Endothelial cell (in vitro differentiated cells): ENCODE data around the gene IQSEC1. TPM values are rescaled to one million over a fixed set of nuclear protein-coding genes. Genes with fewer than 3 reads are reported as not detected.

Experiments used
- DNase-seq: peaks from one replicate; pipeline ENCODE4 v3.0.0; 2021; ENCODE audit warnings: low spot score
- H3K27ac Mint-ChIP-seq: one replicate; pipeline ENCODE4 v1.8.0; 2021; ENCODE audit warnings: mixed read lengths, inconsistent platforms; ENCODE audit not compliant: unreplicated experiment
- H3K27me3 Mint-ChIP-seq: one replicate; pipeline ENCODE4 v1.8.0; 2021; ENCODE audit warnings: mild to moderate bottlenecking, moderate library complexity, mixed read lengths, inconsistent platforms; ENCODE audit not compliant: unreplicated experiment
- H3K36me3 Mint-ChIP-seq: one replicate; pipeline ENCODE4 v1.8.0; 2021; ENCODE audit warnings: mild to moderate bottlenecking, low read depth, mixed read lengths, inconsistent platforms; ENCODE audit not compliant: unreplicated experiment
- H3K4me1 Mint-ChIP-seq: one replicate; pipeline ENCODE4 v1.8.0; 2021; ENCODE audit warnings: mild to moderate bottlenecking, mixed read lengths, inconsistent platforms; ENCODE audit not compliant: unreplicated experiment
- H3K4me3 Mint-ChIP-seq: one replicate; pipeline ENCODE4 v1.8.0; 2021; ENCODE audit warnings: mild to moderate bottlenecking, mixed read lengths, inconsistent platforms; ENCODE audit not compliant: unreplicated experiment
- H3K9me3 Mint-ChIP-seq: one replicate; pipeline ENCODE4 v1.8.0; 2021; ENCODE audit warnings: mixed read lengths, inconsistent platforms; ENCODE audit not compliant: unreplicated experiment
- total RNA-seq: library from RNA; stranded (reverse); fragmentation: NEBNext Ultra II Directional; extraction: Animal tissue kit (Norgen Biotek cat#: 25700); gene quantifications from one replicate; pipeline ENCODE4 v1.2.1, GENCODE V29; 2021; ENCODE audit not compliant: unreplicated experiment
- TF ChIP-seq, protein P1 (sequence below): fragments of 200-600 bp; sonication (generic); IDR thresholded peaks from one replicate; pipeline ENCODE4 v1.5.0; 2021; ENCODE audit warnings: antibody characterized with exemption; ENCODE audit not compliant: unreplicated experiment

IQSEC1 gene
- total RNA-seq, 1 donor from 2014 or later: 75.3 TPM

DNA sequence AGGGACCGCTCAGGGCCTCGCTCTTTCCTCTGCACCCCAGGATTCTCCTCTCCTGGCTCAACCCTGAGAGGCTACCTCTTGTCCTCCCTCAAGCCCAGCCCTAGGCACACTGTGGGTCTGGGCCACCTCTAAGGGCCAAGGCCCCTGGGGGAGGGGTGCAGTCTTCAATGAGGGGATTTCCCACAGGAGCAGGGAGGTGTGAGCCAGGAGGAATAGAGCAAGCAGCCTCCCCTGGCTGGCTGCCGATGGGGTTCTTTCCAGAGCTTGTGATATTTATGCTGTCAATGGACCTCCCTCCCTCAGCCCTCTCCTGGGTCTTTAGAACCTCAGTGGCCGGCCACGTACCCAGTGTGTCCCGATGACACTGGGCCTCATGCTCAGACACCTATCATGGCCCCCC, 132.4 kb downstream of the IQSEC1 start:
- Mint-ChIP-seq H3K27me3 (peaks cover 10% of the 10 kb centered on the region), H3K9me3 (no peaks in the 10 kb centered on the region), H3K27ac (no peak overlapping the region), H3K4me3 (no peak overlapping the region), H3K4me1 (peaks cover 6% of the 10 kb centered on the region), H3K36me3 (peaks cover 13% of the 10 kb centered on the region)
- TF ChIP-seq, protein P1, sequence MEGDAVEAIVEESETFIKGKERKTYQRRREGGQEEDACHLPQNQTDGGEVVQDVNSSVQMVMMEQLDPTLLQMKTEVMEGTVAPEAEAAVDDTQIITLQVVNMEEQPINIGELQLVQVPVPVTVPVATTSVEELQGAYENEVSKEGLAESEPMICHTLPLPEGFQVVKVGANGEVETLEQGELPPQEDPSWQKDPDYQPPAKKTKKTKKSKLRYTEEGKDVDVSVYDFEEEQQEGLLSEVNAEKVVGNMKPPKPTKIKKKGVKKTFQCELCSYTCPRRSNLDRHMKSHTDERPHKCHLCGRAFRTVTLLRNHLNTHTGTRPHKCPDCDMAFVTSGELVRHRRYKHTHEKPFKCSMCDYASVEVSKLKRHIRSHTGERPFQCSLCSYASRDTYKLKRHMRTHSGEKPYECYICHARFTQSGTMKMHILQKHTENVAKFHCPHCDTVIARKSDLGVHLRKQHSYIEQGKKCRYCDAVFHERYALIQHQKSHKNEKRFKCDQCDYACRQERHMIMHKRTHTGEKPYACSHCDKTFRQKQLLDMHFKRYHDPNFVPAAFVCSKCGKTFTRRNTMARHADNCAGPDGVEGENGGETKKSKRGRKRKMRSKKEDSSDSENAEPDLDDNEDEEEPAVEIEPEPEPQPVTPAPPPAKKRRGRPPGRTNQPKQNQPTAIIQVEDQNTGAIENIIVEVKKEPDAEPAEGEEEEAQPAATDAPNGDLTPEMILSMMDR: no peak
- no peak for DNase-seq

DNA sequence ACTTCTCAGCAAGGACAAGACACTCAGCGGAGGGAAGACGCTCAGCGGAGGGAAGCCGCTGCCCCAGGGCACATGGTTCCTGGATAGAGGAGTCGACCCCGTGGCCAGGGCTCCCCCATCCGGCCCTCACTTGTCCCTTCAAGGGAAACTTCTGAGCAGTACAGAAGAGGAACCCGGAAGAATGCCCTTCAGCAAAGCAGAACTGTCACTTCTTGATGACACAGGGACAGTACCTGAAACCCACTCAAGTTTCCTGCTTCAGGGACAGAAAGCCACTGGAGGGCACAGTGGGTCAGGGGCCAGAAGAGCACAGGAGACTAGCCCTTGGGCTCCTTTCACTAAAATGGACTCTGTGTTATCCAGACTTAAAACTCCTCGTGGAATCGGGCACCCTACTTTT, 134.1 kb downstream of the IQSEC1 start:
- no peak for DNase-seq
- H3K4me1 Mint-ChIP-seq: no peaks in the 10 kb centered on the region
- no peak overlapping the region for H3K4me3 Mint-ChIP-seq
- H3K9me3 Mint-ChIP-seq: no peaks in the 10 kb centered on the region
- H3K27ac Mint-ChIP-seq: no peak overlapping the region
- peaks cover 12% of the 10 kb centered on the region for H3K27me3 Mint-ChIP-seq
- peaks cover 17% of the 10 kb centered on the region for H3K36me3 Mint-ChIP-seq
- TF ChIP-seq, protein P1: no peak

DNA sequence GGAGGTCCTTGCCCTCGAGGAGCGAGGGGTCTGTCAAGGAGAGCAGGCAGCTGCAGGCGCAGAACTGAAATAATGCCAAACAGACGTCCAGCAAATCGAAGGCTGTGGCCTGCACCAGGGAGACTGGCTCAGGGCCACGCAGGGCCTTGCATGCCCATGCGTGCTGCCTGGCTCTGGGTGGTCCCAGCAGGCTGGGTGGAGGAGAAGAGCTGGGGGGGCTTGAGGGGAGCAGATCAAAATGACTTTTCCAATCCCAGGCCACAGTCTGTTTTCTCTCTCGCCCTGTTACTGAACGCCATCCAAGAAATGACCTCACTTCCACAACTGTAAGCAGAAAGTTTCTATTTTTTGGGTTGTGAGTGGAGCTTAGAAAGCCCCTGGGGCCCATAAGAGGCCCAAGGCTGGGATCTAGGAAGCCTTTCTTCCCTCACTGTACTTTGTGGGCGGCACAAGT, 134.9 kb downstream of the IQSEC1 start:
- Mint-ChIP-seq H3K36me3 (peaks cover 17% of the 10 kb centered on the region), H3K4me3 (no peak overlapping the region), H3K27me3 (peaks cover 12% of the 10 kb centered on the region), H3K4me1 (no peaks in the 10 kb centered on the region), H3K27ac (no peak overlapping the region), H3K9me3 (no peaks in the 10 kb centered on the region)
- TF ChIP-seq, protein P1: no peak
- no peak for DNase-seq

DNA sequence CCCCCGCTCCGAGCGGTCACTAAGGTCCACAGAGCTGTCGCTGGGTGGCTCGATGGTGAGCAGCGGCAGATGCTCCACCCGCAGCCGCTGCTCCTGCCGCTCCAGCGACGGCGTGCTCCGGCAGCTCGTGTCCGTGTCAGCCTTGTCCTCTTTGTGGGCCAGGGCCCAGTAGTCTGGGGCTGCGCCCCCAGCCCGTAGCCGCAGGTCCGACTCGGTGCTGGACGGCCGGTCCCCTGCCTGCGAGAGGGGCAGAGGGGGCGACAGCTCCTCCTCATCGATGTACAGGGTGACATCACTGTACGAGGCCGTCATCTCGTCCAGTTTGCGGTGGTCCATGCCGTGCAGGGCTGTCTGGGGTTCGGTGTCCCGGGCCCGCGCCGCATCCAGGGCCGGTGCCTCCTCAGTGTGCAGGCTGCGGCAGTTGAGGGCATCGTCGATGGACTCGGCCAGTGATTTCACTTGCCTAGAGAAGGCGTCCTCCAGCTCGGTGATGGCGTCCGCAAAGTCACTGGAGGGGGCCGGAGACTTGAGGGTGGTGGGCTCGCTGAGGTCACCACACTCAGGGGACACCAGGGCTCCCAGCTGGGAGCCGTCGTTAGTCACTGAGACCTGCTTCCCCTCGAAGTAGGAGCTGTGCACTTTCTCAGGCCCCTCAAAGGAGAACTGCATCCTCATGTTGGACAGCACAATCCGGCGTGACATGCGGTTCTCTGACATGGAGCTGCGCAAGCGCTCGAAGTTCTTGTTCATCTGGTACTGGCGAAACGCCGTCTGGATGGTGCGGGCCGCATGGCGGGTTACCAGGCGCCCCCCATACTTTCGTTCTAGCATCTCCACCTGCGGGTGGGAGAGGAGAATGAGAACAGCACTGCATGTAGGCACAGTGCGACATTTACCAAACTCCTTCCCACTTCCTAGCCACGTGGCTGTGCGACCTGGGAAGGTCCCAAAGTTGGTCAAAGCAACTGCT, 137.1 kb downstream of the IQSEC1 start:
- Mint-ChIP-seq H3K4me1 (no peaks in the 10 kb centered on the region), H3K36me3 (peaks cover 12% of the 10 kb centered on the region), H3K27ac (no peak overlapping the region), H3K4me3 (no peak overlapping the region), H3K9me3 (no peaks in the 10 kb centered on the region), H3K27me3 (peaks cover 7% of the 10 kb centered on the region)
- TF ChIP-seq, protein P1: no peak
- no peak for DNase-seq
